COR-L47 (cell line): ENCODE results near the gene ABCC1.
"Not testable (repeated sequence)": the region's sequence is repeated elsewhere in the genome, so short reads cannot be mapped to it uniquely, and the experiment has no call there.

Source experiments
- DNase-seq: peaks from one replicate; lab custom pipeline; 2025; lab: John Stamatoyannopoulos, UW

Gene ABCC1

GRCh38 chr16:15967655-15968315 is 18.4 kb downstream of the ABCC1 start:
- DNase-seq = no peak

GRCh38 chr16:15970202-15970601 is 20.8 kb downstream of the ABCC1 start:
- DNase-seq = no peak

DNA sequence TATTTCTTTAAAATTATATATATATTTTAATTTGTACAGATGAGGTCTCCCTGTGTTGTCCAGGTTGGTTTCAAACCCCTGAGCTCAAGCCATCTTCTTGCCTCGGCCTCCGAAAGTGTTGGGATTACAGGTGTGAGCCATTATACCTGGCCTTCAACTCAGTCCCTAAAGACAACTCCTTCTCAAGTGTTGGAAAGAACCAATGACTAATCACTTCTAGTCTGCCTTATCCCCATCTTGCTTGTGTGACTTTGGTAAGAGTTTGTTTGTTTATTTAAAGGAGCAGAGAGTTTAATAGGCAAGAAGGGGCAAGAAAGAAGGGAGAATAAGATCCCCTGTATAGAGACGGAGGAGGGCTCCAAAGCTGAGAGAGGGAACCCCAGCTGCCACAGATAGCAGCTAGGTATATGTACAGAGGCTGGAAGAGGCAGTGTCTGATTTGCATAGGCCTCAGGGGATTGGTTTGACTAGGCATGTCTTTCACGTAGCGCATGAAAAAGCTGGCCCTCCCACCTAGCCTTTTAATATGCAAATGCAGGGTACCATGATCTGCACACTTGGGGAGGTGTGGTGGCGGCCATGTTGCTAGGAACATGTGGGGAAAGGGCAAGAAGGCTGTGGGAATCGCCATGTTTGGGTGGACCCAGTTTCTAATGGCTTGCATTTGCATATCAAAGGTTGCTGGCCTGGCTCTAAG is 21.5 kb downstream of the ABCC1 start:
- no peak for DNase-seq

DNA sequence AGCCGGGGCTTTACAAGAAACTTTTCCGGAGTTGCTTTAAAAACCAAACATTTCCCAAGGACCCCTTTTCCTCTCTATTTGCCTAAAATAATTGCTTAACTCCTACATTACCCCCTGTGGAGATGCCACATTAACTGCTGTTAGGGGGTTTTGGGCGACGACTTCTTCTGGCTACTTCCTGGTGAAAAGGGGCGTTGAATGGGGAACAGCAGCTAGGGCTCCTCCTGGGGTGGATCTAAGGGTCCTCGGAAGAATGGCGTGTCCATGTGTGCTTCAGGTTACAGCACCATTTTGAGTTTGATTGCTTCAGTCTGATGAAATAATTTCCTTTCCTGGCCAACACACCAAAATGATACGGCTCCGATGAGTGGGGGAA is 22.0 kb downstream of the ABCC1 start:
- DNase-seq = no peak

- DNase-seq = no peak
These were observed 22.8 kb downstream of the ABCC1 start for GRCh38 chr16:15972046-15972868.

GRCh38 chr16:15973421-15973820 is 24.0 kb downstream of the ABCC1 start:
- no peak for DNase-seq

GRCh38 chr16:15974057-15974456 is 24.6 kb downstream of the ABCC1 start:
- DNase-seq = no peak

- no peak for DNase-seq
These were observed 25.8 kb downstream of the ABCC1 start for GRCh38 chr16:15975172-15975571.

DNA sequence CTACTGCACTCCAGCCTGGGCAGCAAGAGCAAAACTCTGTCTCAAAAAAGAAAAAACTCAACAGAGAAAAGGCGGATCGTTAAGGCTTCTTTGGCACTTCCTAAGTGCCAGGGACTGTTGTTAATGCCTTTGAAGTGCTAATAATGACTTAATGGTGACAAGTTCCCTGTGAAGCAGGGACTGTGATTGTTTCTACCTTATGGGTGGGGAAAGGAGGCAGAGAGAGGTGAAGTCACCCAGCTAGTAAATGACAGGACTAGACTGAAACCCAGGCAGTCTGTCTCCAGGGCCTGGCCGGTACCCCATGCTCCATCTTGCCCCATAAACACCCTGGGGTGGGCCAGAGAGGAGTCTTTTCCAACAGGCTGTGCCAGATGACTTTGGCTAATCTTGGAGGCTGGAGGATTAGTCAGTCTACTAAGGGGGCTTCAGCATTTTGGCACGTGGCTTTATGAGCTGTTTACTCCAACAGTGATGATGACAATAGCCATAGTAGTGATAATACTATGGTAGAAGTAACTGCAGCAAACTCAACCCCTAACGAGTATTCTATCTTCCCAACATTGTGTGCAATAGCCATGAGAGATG is 26.9 kb downstream of the ABCC1 start:
- no peak for DNase-seq

GRCh38 chr16:15976929-15977637 is 27.7 kb downstream of the ABCC1 start:
- DNase-seq = no peak

DNA sequence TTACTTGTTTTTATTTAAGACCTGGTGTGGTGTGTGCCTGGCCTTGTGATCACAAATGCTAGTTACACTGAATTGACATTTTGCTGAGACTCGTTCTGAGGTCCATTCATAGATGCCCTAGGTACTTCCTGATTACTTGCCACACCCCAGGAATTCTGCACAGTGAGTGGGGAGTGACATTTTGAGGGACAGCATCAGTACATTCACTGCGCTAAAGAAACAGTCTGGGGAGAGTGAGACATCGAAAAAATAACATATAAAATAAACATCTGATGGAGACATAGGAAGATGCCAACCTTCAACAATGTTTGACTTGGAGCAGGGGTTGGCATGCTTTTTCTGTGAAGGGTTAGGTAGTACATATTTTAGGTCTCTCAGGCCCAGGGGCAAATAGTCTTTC is 30.4 kb downstream of the ABCC1 start:
- DNase-seq = no peak

- no peak for DNase-seq
These were observed 30.9 kb downstream of the ABCC1 start for GRCh38 chr16:15980329-15980728.

GRCh38 chr16:15981382-15981781 is 32.0 kb downstream of the ABCC1 start:
- DNase-seq = no peak

DNA sequence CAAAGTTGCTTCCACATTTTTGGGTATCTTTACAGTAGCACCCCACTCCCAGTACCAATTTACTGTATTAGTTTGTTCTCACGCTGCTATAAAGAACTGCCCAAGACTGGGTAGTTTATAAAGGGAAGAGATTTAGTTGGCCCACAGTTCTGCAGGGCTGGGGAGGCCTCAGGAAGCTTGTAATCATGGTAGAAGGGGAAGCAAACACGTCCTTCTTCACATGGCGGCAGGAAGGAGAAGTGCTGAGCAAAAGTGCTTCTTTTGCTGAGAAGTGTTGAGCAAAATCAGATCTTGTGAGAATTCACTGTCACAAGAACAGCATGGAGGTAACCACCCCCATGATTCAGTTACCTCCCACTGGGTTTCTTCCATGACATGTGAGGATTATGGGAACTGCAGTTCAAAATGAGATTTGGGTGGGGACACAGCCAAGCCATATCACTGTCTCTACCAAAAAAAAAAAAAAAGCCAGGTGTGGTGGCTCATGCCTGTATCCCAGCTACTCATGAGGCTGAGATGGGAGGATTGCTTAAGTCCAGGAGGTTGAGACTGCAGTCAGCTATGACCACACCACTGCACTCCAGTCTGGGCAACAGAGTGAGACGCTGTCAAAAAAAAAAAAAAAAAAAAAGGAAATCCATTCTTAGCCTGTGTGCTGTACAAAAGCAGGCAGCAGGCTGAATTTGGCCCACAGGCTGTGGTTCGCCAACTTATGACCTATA is 32.9 kb downstream of the ABCC1 start:
- not testable (repeated sequence) for DNase-seq

GRCh38 chr16:15983898-15984297 is 34.5 kb downstream of the ABCC1 start:
- peak; percentile 39 for DNase-seq

DNA sequence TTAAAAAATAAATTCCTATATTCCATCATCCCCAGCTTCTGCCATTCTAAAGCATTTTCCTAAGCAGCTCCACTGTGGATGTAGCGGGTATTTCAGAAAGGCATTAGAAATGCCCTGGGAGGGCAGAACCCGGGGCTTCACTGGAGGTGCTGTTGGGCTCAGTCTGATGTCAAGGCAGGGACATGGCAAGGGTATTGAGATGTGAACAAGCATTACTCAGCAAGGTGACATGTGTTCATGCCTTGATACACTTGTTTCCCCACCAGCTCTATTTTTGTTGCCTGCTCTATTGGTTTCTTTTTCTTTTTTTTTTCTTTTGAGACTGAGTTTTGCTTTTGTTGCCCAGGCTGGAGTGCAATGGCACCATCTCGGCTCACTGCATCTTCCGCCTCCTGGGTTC is 35.7 kb downstream of the ABCC1 start:
- DNase-seq = no peak

GRCh38 chr16:15986261-15986660 is 36.8 kb downstream of the ABCC1 start:
- no peak for DNase-seq

- DNase-seq = no peak
These were observed 39.0 kb downstream of the ABCC1 start for GRCh38 chr16:15988268-15989013.

DNA sequence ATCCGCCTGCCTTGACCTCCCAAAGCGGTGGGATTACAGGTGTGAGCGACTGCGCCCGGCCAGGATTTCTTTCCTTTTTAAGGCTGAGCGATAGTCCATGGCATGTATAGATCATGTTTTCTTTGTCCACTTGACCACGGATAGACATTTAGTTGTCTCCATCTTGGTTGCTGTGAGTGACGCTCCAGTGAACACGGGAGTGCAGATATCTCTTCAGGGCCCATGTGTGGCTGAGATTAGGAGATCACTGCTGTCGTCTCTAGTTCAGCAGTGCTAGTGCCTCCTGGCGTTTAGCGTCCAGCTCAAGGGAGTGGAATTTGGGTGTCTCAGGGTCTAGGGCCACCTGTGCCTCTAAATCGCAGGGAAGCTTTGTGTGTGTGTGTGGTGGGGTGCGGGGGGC is 41.5 kb downstream of the ABCC1 start:
- no peak for DNase-seq

- DNase-seq = no peak
These were observed 43.7 kb downstream of the ABCC1 start for GRCh38 chr16:15993128-15993527.

- no peak for DNase-seq
These were observed 44.1 kb downstream of the ABCC1 start for GRCh38 chr16:15993541-15993940.
